ENCODE results near the gene METRNL.
"Not testable (repeated sequence)": the region's sequence is repeated elsewhere in the genome, so short reads cannot be mapped to it uniquely, and the experiment has no call there.

METRNL gene

GRCh38 chr17:83106913-83107655, 27.7 kb downstream of the METRNL start:
- DNase-seq (ENCODE audit: low read depth in 2 of 2), result no peak

- no peak for DNase-seq (ENCODE audit: low read depth in 2 of 2)
Observed at GRCh38 chr17:83107656-83108048, 28.2 kb downstream of the METRNL start.

- no peak for DNase-seq (ENCODE audit: low read depth in 2 of 2)
Observed at GRCh38 chr17:83108709-83109108, 29.3 kb downstream of the METRNL start.

GRCh38 chr17:83109386-83109785, 30.0 kb downstream of the METRNL start:
- no peak for DNase-seq (ENCODE audit: low read depth in 2 of 2)

- DNase-seq (ENCODE audit: low read depth in 2 of 2), result no peak
Observed at GRCh38 chr17:83109793-83110645, 30.6 kb downstream of the METRNL start.

GRCh38 chr17:83110735-83111134, 31.3 kb downstream of the METRNL start:
- no peak for DNase-seq (ENCODE audit: low read depth in 2 of 2)

GRCh38 chr17:83111516-83112282, 32.3 kb downstream of the METRNL start:
- DNase-seq (ENCODE audit: low read depth in 2 of 2), result no peak

- no peak for DNase-seq (ENCODE audit: low read depth in 2 of 2)
Observed at GRCh38 chr17:83113381-83113780, 34.0 kb downstream of the METRNL start.

- no peak for DNase-seq (ENCODE audit: low read depth in 2 of 2)
Observed at GRCh38 chr17:83113792-83114191, 34.4 kb downstream of the METRNL start.

GRCh38 chr17:83114706-83115105, 35.3 kb downstream of the METRNL start:
- no peak for DNase-seq (ENCODE audit: low read depth in 2 of 2)

GRCh38 chr17:83115202-83115651, 35.8 kb downstream of the METRNL start:
- DNase-seq (ENCODE audit: low read depth in 2 of 2), result no peak

GRCh38 chr17:83115832-83116231, 36.4 kb downstream of the METRNL start:
- no peak for DNase-seq (ENCODE audit: low read depth in 2 of 2)

GRCh38 chr17:83116311-83116771, 36.9 kb downstream of the METRNL start:
- no peak for DNase-seq (ENCODE audit: low read depth in 2 of 2)

- DNase-seq (ENCODE audit: low read depth in 2 of 2), result no peak
Observed at GRCh38 chr17:83116783-83117555, 37.6 kb downstream of the METRNL start.

GRCh38 chr17:83117583-83117982, 38.2 kb downstream of the METRNL start:
- no peak for DNase-seq (ENCODE audit: low read depth in 2 of 2)

GRCh38 chr17:83118071-83118841, 38.8 kb downstream of the METRNL start:
- no peak for DNase-seq (ENCODE audit: low read depth in 2 of 2)

- DNase-seq (ENCODE audit: low read depth in 2 of 2), result no peak
Observed at GRCh38 chr17:83119987-83120864, 40.8 kb downstream of the METRNL start.

GRCh38 chr17:83121473-83121872, 42.1 kb downstream of the METRNL start:
- not testable (repeated sequence) for DNase-seq (ENCODE audit: low read depth in 2 of 2)

Measured in stimulated activated CD4-positive, alpha-beta T cell treated with anti-CD3 and anti-CD28 coated beads, Interleukin-12 subunit alpha, Interleukin-12 subunit beta, amount 100 ng/mL, for 24 hours (primary cell).